Right forelimb (tissue), 1 donor: ENCODE data around the gene DIP2C.
"Not testable (repeated sequence)": the region's sequence is repeated elsewhere in the genome, so short reads cannot be mapped to it uniquely, and the experiment has no call there.

Experiments
- DNase-seq: peaks from one replicate; pipeline ENCODE4 v3.0.0-alpha.2; 2018

DIP2C gene

GRCh38 chr10:526651-527312 is 162.7 kb downstream of the DIP2C start:
- DNase-seq, result no peak

DNA sequence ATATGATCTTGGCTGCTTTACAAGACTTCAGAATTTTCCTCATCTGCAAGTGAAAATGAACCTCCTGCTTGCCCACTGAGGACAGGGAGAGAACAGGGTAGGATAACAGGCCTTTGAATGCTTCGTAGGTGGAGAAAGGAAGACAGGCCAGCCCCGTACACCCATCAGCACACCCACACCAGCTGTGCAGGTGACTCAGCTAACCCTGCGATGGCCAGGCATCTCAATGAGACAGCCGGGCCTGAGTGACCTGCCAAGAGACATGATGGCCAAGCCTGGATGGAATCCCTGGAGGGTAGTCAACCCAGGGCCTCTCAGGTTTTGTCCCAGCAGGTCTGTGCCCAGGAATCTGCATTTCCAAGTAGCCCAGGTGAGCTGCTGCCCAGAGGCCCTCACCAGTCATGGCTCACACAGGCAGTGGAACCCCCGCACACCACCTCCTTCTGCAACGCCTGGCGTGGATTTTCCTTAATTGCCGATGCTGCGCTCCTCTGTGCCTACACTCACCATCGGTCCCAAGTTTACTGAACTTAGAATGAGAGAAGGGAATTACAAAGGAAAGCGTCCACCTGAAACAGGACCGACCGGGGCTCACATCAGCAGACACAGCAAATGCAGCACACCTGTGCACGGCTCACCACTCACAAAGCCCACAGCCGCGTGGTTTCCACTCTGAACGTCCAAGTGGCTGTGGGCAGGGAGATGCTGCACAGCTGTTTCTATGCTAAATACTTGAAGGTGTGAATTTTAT is 163.7 kb downstream of the DIP2C start:
- no peak for DNase-seq

DNA sequence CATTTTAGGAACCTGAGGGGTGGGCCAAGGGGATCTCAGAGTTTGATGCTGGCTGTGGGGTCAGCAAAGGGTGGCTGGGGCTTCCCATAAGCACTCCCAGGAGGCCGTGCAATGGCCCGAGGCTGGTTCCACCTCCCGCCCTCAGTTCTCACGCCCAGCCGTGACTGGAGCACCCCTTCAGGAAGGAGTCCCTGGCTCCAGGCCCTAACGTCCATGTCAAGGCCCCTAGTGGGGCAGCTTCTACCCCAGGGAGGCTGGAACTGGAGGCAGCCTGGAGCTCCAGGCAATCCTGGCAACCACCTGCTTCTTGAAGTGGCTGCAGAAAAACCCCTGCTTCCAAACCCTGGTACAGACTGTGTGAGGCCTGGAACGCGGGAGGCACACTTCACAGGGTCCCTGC is 165.5 kb downstream of the DIP2C start:
- DNase-seq, result no peak

- no peak for DNase-seq
Observed at GRCh38 chr10:522350-522749, 167.1 kb downstream of the DIP2C start.

- DNase-seq, result no peak
Observed at GRCh38 chr10:521261-522250, 167.9 kb downstream of the DIP2C start.

- DNase-seq, result no peak
Observed at GRCh38 chr10:520402-520787, 169.1 kb downstream of the DIP2C start.

DNA sequence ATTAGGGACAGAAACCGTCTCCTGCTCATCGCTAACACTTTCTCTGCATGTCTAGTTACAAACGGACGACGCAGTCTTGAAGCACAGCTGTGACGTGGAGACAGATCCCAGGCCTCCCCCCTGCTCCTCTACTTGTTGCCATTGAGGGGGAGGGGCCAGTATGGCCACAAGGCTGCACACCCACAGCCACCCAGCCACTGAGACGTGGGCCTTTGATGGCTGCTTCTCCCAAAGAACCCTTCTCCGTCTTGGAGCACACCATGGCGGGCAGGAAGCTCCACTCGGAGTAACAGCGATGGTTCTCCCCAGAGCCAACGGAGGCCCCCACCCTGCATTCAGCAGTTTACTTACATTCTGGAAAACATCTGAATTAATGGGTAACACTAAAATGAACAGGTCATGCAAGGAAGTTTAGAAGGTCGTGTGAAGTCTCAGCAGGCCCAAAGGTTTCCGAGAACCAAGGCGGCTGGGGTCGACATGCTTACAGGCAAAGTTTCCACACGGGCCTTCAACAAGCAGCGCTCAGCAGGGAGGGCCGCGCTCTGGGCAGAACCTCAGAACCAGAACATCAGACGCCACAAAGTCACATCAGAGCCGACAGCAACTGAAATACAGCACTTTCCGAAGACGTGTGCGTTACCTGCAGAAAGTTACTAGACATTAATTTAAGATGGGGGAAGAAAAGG is 169.6 kb downstream of the DIP2C start:
- DNase-seq, result no peak

- DNase-seq, result no peak
Observed at GRCh38 chr10:519055-519715, 170.3 kb downstream of the DIP2C start.

DNA sequence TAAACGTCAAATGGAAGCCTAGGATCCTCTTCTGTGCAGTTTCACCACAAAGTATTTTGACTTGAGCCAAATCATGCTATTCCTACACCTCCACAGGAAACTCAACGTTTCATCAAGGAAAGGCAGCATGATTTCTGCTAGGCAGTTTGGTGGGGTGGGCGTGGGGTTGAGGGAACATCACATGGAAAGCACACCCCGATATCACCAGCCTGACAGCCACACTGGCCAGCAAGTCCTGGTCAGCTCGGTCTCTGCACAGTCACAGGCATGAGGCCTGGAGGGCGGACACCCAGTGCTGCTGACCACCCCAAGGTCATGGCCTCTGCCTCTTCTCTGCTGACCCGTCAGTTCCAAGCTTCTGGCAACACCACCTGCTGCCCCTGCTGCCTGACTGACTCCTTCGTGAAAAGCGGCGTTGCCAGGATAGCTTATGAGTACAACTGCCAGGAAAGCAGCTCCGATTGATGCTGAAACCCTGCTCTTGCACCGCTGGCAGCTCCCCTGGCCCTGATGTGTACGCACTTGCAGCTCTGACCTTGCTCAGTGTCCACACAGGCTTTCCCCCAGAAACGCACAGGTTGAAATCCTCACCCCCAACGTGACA is 171.5 kb downstream of the DIP2C start:
- no peak for DNase-seq

DNA sequence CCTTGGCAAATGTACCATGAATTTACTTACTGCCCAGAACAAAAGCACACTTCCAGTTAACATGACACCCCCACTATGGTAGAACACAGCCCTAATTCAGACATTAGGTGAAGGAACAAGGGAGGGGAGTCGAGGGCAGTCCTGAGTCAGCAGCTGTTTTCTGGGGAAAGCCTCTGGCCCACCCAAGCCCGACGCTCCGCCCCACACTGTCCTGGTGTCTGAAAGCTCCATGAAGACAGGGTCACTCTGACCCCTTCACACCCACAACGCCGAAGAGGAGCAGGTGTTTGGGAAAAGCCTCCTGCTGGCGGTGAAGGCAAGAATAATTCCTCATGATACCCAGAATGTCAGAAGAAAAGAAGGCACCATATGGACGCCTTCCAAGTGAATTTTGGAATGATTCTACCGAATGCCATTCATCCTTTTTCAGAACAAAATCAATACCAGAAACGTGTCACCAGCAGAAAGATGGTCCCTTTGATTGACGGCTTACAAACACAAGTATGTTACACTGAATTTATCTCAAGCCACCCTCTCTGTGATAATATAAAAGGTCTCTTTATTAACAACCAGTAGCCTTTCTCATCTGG is 172.1 kb downstream of the DIP2C start:
- DNase-seq, result no peak

DNA sequence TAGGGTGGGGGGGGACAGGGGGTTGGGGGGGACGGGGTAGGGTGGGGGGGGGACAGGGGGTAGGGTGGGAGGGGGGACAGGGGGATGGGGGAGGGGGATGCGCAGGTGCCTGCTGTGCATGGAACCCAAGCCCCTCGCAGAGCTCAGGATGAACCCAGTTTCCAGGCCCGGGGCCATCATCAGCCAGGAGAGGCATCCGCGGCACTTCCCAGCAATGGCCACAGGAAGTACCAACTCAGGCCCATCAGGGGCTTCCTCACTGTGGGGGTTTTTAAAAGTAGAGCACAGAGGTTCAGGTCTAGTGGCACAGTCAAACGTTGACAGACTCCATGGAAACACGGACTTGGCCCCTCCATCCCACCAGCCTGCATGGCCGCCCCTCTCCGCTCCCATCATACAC is 172.7 kb downstream of the DIP2C start:
- no peak for DNase-seq

GRCh38 chr10:515674-516073 is 173.8 kb downstream of the DIP2C start:
- no peak for DNase-seq

- no peak for DNase-seq
Observed at GRCh38 chr10:514137-514671, 175.3 kb downstream of the DIP2C start.

GRCh38 chr10:513393-513792 is 176.1 kb downstream of the DIP2C start:
- no peak for DNase-seq

- not testable (repeated sequence) for DNase-seq
Observed at GRCh38 chr10:512661-513060, 176.8 kb downstream of the DIP2C start.

DNA sequence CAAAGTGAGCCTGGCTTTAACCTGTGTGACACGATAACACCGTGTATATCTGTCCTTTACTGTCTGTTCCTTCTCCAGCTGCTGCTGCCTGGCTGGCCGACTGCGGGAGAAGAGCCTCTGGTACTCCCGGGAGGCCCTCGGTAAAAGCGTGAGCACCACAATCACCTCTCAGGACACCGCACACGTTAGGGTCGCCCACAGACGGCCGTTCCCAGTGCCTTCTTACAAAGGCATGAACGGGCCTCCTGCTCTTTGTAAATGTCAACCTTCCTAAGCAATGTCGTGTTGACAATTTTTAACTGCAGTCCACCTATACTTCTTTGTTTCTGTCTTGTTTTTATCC is 177.6 kb downstream of the DIP2C start:
- no peak for DNase-seq

DNA sequence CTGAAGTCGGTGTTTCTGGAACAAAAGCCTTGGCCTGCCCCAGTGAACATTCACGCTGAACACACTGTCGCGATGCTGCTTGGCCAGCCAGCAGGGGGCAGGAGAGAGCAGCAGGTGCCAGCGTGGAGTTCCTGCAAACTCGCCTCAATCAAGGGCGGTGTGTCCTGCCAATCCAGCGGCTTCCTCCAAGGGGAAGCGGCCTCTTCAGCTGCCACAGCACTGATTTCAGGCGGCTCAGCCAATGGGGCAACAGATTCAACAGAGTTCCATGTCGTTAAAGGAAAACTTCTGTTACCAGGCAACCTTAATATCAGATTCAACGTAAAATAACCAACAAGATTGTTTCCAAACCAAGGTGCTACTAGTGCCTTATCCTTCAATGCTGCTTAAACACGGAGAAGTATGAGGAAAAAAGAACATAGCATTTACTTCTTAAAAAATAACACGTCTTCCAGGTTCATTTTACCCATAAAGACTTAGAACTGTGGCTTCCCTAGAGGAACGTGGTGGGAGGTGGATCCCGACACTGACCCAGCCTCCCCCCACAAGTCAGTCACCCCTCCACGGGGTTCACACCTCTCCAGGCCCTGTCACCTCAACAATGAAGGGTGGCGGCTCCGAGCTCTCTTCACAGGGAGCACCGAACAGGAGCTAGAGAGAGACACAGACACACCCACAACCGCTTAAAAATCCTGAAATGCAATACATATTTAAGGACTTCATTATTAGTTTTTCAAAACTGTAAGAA is 178.2 kb downstream of the DIP2C start:
- peak; percentile 96 for DNase-seq

GRCh38 chr10:510415-510881 is 179.0 kb downstream of the DIP2C start:
- DNase-seq, result no peak

- DNase-seq, result no peak
Observed at GRCh38 chr10:509361-510102, 179.9 kb downstream of the DIP2C start.

GRCh38 chr10:508726-509125 is 180.7 kb downstream of the DIP2C start:
- DNase-seq, result no peak
